22Rv1 (cell line): ENCODE measurements around the gene XXYLT1.

ENCODE experiments used
- H3K27ac ChIP-seq: fragments of 450-650 bp; 2 replicates; pipeline ENCODE4 v1.5.1; 2017
- CTCF ChIP-seq: fragments of 450-650 bp; IDR thresholded peaks from 2 replicates; pipeline ENCODE4 v1.5.1; 2017; ENCODE audit warnings: mild to moderate bottlenecking
- ZFX ChIP-seq: fragments of 450-650 bp; IDR thresholded peaks from 2 replicates; pipeline ENCODE4 v1.6.1; 2017; ENCODE audit warnings: antibody characterized with exemption, borderline replicate concordance

Gene XXYLT1

GRCh38 chr3:195241592-195242355, 29.2 kb downstream of the XXYLT1 start:
- no peak overlapping the region for H3K27ac ChIP-seq
- no peak for TF ChIP-seq CTCF
- no peak for TF ChIP-seq ZFX

GRCh38 chr3:195240939-195241338, 30.0 kb downstream of the XXYLT1 start:
- H3K27ac ChIP-seq: no peak overlapping the region
- no peak for TF ChIP-seq ZFX
- TF ChIP-seq CTCF: no peak

GRCh38 chr3:195240171-195240701, 30.7 kb downstream of the XXYLT1 start:
- TF ChIP-seq CTCF (no peak), ZFX (no peak)
- H3K27ac ChIP-seq: no peak overlapping the region

- H3K27ac ChIP-seq: no peak overlapping the region
- TF ChIP-seq ZFX: no peak
- TF ChIP-seq CTCF: no peak
Measured at GRCh38 chr3:195239121-195239520, 31.8 kb downstream of the XXYLT1 start.

- H3K27ac ChIP-seq: no peak overlapping the region
- TF ChIP-seq ZFX (no peak), CTCF (no peak)
Measured at GRCh38 chr3:195238586-195239118, 32.3 kb downstream of the XXYLT1 start.

- no peak overlapping the region for H3K27ac ChIP-seq
- TF ChIP-seq ZFX (no peak), CTCF (no peak)
Measured at GRCh38 chr3:195238081-195238571, 32.8 kb downstream of the XXYLT1 start.

- H3K27ac ChIP-seq: no peak overlapping the region
- TF ChIP-seq ZFX: no peak
Measured at GRCh38 chr3:195236801-195237570, 34.0 kb downstream of the XXYLT1 start.
